Measurements from ENCODE around the gene SLF2. TPM values are rescaled to one million over a fixed set of nuclear protein-coding genes. Genes with fewer than 3 reads are reported as not detected.
A peak's percentile ranks its signal among the peaks of the same experiment; 100 is the strongest.

SLF2 gene
- polyA plus RNA-seq, 6 donors from 2014 or later = 5.8 to 17.0 (median 10.7) TPM

GRCh38 chr10:100999742-101000126, 87.0 kb downstream of the SLF2 start, which contains the start of gene LZTS2:
Gene LZTS2 (plus strand): TSS chr10:100999808. CDS start chr10:101002539, 2,731 bp downstream.
- ATAC-seq (ENCODE audit: low read depth in 2 of 2) = no peak
- H3K4me3 Mint-ChIP-seq = peak within 1 kb of the TSS; percentile 81 to 98 (median 90)
- H3K27ac Mint-ChIP-seq = peak within 1 kb of the TSS; percentile 86 to 99 (median 96)
- peaks cover 23 to 40% (median 34%) of the 10 kb centered on the region in 3 donors for H3K4me1 Mint-ChIP-seq
- H3K9me3 Mint-ChIP-seq = no peaks in the 10 kb centered on the region
- DNase-seq = no peak
- no peaks in the 10 kb centered on the region for H3K36me3 Mint-ChIP-seq
- H3K27me3 Mint-ChIP-seq = no peaks in the 10 kb centered on the region

DNA sequence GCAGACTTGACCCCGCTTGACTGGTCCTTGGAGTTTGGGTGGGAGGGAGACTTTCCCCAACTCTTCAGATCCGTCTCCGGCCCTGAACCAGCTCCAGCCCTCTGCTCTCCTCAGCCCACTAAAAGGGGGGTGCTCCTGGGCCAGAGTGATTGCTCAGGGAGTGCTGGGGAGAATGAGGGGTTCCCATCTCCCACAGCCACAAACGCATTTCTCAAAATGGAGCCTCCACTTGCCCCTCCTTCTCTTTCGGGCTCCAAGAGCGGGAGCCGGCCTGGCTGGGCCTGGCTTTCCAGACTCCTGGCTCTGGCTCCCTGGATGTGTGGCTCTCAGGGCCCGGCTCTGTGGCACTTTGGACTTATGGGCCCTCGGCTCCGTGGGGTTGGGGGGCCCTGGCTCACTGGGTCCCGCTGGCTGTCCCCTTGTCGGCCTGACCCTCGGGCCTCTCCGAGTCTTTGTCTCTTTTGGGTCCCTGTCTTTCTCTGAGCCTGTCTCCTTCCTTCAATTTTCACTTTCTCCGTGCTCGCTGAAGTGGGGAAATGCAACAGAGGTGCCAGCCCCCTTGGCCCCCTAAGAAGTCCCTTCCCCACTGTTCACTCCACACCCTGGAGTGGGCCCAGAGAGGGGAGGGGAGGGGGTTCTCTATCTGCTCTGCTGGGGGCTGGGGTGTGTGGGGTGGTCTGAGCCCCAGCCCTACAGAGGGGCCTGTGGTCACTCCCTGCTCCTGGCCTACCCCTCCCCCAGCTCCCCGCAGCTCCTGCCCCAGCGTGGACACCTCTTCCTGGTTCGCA, 87.6 kb downstream of the SLF2 start:
- H3K4me1 Mint-ChIP-seq = peaks cover 23 to 40% (median 34%) of the 10 kb centered on the region in 3 donors
- no peaks in the 10 kb centered on the region for H3K27me3 Mint-ChIP-seq
- H3K27ac Mint-ChIP-seq = peak overlapping the region in 3 of 6 donors; percentile 26 to 87 (median 86)
- no peaks in the 10 kb centered on the region for H3K36me3 Mint-ChIP-seq
- H3K4me3 Mint-ChIP-seq = peak overlapping the region; percentile 55 to 90 (median 84)
- no peak for DNase-seq
- H3K9me3 Mint-ChIP-seq = no peaks in the 10 kb centered on the region
- no peak for ATAC-seq (ENCODE audit: low read depth in 2 of 2)

GRCh38 chr10:101000915-101001658, 88.3 kb downstream of the SLF2 start:
- DNase-seq (no peak), ATAC-seq (ENCODE audit: low read depth in 2 of 2) (no peak)
- Mint-ChIP-seq H3K9me3 (no peaks in the 10 kb centered on the region), H3K27me3 (no peaks in the 10 kb centered on the region), H3K4me1 (peaks cover 23 to 34% (median 32%) of the 10 kb centered on the region in 3 donors), H3K27ac (peak overlapping the region in 4 of 6 donors; percentile 0 to 93 (median 86)), H3K36me3 (no peaks in the 10 kb centered on the region), H3K4me3 (peak overlapping the region; percentile 23 to 84 (median 79))

DNA sequence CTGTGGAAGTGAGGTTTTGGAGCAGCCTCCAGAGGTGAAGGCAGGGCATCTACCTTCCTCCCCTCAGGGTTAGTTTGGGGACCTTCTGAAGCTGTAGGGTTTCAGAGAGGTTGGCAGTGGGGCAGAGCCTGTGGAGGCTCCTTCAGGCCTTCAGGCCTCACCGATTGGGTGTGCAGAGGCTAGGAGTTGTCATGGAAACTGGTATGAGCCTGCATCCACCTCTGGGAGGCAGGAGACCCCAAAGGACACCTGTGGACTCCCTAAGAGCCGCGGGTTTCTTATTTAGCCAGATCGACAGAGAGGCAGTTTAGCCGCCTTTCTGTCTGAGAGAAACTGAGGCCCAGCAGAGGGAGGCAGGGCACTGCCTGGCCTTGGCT, 88.9 kb downstream of the SLF2 start:
- Mint-ChIP-seq H3K9me3 (no peaks in the 10 kb centered on the region), H3K27me3 (no peaks in the 10 kb centered on the region), H3K36me3 (no peaks in the 10 kb centered on the region), H3K27ac (peak overlapping the region in 1 of 6 donors; percentile 86), H3K4me3 (peak overlapping the region in 4 of 8 donors; percentile 63 to 84 (median 76)), H3K4me1 (peaks cover 18 to 28% (median 27%) of the 10 kb centered on the region in 3 donors)
- no peak for DNase-seq
- no peak for ATAC-seq (ENCODE audit: low read depth in 2 of 2)

DNA sequence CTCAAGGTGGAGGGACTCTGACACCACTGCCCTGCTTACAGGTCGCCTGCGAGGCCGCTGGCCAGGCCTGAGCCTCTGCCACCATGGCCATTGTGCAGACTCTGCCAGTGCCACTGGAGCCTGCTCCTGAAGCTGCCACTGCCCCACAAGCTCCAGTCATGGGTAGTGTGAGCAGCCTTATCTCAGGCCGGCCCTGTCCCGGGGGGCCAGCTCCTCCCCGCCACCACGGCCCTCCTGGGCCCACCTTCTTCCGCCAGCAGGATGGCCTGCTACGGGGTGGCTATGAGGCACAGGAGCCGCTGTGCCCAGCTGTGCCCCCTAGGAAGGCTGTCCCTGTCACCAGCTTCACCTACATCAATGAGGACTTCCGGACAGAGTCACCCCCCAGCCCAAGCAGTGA, 89.7 kb downstream of the SLF2 start:
- no peak for DNase-seq
- H3K4me3 Mint-ChIP-seq = no peak overlapping the region
- H3K27ac Mint-ChIP-seq = no peak overlapping the region
- no peak for ATAC-seq (ENCODE audit: low read depth in 2 of 2)
- no peaks in the 10 kb centered on the region for H3K27me3 Mint-ChIP-seq
- H3K4me1 Mint-ChIP-seq = peaks cover 18 to 26% (median 26%) of the 10 kb centered on the region in 3 donors
- no peaks in the 10 kb centered on the region for H3K36me3 Mint-ChIP-seq
- no peaks in the 10 kb centered on the region for H3K9me3 Mint-ChIP-seq

DNA sequence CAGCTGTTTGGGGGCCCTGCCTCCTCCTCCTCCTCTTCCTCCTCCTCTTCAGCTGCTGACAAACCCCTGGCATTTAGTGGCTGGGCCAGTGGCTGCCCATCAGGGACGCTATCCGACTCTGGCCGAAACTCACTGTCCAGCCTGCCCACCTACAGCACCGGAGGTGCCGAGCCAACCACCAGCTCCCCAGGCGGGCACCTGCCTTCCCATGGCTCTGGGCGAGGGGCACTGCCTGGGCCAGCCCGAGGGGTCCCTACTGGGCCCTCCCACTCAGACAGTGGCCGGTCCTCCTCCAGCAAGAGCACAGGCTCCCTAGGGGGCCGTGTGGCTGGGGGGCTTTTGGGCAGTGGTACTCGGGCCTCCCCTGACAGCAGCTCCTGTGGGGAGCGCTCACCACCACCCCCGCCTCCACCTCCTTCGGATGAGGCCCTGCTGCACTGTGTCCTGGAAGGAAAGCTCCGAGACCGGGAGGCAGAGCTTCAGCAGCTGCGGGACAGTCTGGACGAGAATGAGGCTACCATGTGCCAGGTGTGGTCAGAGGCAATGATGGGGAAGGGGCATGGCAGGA, 91.0 kb downstream of the SLF2 start:
- no peaks in the 10 kb centered on the region for H3K27me3 Mint-ChIP-seq
- ATAC-seq (ENCODE audit: low read depth in 2 of 2) (no peak), DNase-seq (no peak)
- H3K4me3 Mint-ChIP-seq = peak overlapping the region in 1 of 8 donors; percentile 44
- peaks cover 12 to 17% (median 16%) of the 10 kb centered on the region in 3 donors for H3K4me1 Mint-ChIP-seq
- no peak overlapping the region for H3K27ac Mint-ChIP-seq
- H3K36me3 Mint-ChIP-seq = no peaks in the 10 kb centered on the region
- no peaks in the 10 kb centered on the region for H3K9me3 Mint-ChIP-seq

GRCh38 chr10:101005361-101005760, 92.6 kb downstream of the SLF2 start:
- Mint-ChIP-seq H3K27ac (no peak overlapping the region), H3K9me3 (no peaks in the 10 kb centered on the region), H3K27me3 (no peaks in the 10 kb centered on the region), H3K4me1 (peaks cover 10% of the 10 kb centered on the region in 3 donors), H3K36me3 (no peaks in the 10 kb centered on the region), H3K4me3 (no peak overlapping the region)
- DNase-seq = no peak
- ATAC-seq (ENCODE audit: low read depth in 2 of 2) = no peak

GRCh38 chr10:101005869-101006567, 93.3 kb downstream of the SLF2 start:
- Mint-ChIP-seq H3K9me3 (no peaks in the 10 kb centered on the region), H3K27me3 (no peaks in the 10 kb centered on the region), H3K4me3 (no peak overlapping the region), H3K36me3 (no peaks in the 10 kb centered on the region), H3K4me1 (peaks cover 3 to 7% (median 6%) of the 10 kb centered on the region in 3 donors), H3K27ac (no peak overlapping the region)
- no peak for DNase-seq
- no peak for ATAC-seq (ENCODE audit: low read depth in 2 of 2)

GRCh38 chr10:101006593-101007098, 93.9 kb downstream of the SLF2 start:
- H3K4me1 Mint-ChIP-seq = peaks cover 0 to 3% (median 0%) of the 10 kb centered on the region in 3 donors
- ATAC-seq (ENCODE audit: low read depth in 2 of 2) (no peak), DNase-seq (no peak)
- no peaks in the 10 kb centered on the region for H3K36me3 Mint-ChIP-seq
- no peaks in the 10 kb centered on the region for H3K27me3 Mint-ChIP-seq
- no peak overlapping the region for H3K27ac Mint-ChIP-seq
- H3K4me3 Mint-ChIP-seq = no peak overlapping the region
- no peaks in the 10 kb centered on the region for H3K9me3 Mint-ChIP-seq

DNA sequence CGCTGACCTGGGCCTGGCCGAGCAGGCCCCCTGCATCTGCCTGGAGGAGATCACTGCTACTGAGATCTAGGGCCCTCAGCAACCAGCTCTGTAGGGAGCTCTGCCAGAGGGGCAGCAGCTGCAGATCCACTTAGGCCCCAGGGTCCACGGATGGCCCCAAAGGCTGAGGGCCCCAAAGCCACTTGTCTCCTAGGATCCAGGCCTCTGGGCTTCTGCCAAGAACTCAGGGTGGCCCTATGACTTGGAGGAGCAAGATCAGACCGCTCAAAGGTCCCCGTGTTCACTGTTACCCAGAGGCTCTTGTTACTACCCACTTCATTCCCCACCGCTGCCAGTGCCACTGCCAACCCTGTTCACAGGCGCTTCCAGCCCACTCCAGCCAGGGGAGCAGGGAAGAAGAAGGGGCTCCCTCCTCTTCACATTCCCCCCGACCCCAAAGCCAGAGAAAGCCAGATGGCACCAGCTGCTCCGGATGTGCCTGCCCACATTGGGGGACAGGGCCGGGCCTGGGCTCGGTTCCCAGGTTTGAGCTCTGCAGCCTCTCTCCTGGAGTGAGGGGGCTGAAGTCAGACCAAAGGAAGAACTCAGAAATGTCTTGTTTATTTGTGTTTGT, 94.4 kb downstream of the SLF2 start:
- Mint-ChIP-seq H3K36me3 (no peaks in the 10 kb centered on the region), H3K9me3 (no peaks in the 10 kb centered on the region), H3K27me3 (no peaks in the 10 kb centered on the region), H3K4me1 (peaks cover 0 to 3% (median 0%) of the 10 kb centered on the region in 3 donors), H3K27ac (no peak overlapping the region), H3K4me3 (no peak overlapping the region)
- ATAC-seq (ENCODE audit: low read depth in 2 of 2) (no peak), DNase-seq (no peak)

DNA sequence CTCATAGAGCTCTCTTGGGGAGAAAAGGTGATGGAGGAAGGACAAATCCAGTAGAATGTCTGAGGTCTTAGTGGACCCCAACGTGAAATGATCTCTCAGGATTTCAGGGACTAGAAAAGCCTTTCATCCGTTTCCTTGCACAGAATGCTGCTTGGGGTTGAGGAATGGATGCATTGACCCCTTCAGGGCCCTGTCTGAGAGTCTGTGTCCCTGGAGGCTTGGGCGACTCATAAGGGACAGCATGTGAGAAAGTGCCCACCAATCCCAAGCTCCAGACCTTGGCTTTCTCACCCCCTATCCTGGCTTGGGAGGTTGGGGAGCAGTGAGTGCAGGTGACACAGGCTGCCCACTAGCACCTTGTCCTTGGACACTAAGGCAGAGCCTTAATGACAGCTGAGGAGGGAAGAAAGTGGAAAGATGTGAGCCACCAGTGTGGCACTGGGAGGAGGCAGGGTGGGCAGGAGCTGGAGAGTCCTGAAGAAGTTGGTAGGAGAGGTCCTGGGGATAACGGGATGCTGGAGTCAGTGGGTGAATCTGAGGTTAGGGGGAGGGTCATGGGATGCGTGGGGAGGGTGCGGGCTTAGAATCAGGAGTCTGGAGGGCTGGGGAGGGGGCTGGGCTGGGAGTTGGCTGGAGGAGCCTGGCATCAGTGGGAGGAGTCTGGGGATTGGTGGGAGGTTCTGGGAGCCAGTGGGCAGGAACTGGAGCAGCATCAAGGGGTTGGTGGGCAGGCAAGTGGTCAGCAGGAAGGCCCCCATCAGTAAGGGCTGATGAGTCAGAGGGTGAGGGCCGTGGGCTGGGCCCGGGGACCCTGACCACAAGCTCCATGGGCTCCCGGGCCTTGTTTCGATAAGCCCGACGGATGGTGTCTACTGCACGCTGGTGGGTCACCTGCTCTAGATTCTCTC, 95.4 kb downstream of the SLF2 start:
- H3K27ac Mint-ChIP-seq = peak overlapping the region in 1 of 6 donors; percentile 74
- H3K36me3 Mint-ChIP-seq = no peaks in the 10 kb centered on the region
- ATAC-seq (ENCODE audit: low read depth in 2 of 2) (no peak), DNase-seq (no peak)
- H3K9me3 Mint-ChIP-seq = no peaks in the 10 kb centered on the region
- peaks cover 0 to 3% (median 2%) of the 10 kb centered on the region in 3 donors for H3K27me3 Mint-ChIP-seq
- peaks cover 7 to 8% (median 7%) of the 10 kb centered on the region in 3 donors for H3K4me1 Mint-ChIP-seq
- no peak overlapping the region for H3K4me3 Mint-ChIP-seq
